GM12875 (cell line): Measurements from ENCODE around the gene CSGALNACT2.

ENCODE experiments used
- H3K4me3 ChIP-seq: one replicate; pipeline ENCODE4 v1.5.1; 2011; ENCODE audit warnings: low read depth, low read length, control low read depth
- TF ChIP-seq, protein P1 (sequence below): IDR thresholded peaks from 2 replicates; pipeline ENCODE4 v1.5.1; 2011; ENCODE audit warnings: low read depth, mild to moderate bottlenecking, control low read depth, inconsistent platforms, low read length, moderate library complexity, borderline replicate concordance; ENCODE audit not compliant: insufficient read depth

Gene CSGALNACT2

DNA sequence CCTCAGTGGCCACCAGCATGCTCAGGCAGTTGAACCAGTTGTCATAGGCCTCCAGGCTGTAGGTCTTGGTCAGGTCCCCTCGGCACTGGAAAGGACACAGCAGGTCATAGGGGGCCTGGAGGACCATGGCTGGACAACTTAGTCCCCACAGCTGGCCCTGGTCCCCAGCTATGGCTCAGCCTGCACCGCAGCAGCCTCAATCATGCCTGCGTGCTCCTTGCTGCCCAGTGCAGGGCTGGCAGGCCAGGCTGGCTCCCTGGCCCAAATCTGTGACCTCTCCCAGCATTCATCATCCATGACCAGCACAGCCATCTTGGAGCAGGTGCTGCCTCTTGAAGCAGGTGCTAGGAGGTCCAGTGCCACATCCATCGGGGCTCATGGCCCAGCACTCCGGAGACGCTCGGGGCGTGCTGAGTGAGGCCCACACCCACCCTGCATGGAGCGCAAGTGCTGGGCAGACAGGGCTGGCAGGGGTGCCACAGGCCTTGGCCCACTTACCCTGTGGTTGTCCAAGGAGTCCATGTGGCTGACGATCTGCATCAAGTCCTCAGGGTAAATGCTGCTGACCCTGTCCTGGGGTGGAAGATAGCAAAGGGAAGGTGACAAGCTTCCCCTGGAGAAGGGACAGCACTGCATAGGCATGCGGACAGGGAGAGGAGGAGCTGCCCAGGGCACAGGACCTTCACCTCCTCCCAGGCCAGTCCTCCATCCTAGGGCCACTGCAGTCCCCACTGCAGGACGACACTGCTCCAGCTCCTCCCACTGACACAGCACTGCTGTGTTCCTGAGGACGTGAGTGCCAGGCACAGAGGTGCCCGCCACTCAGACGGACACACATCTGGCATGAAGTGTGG lies 61.7 kb downstream of the CSGALNACT2 start:
- TF ChIP-seq, protein P1, sequence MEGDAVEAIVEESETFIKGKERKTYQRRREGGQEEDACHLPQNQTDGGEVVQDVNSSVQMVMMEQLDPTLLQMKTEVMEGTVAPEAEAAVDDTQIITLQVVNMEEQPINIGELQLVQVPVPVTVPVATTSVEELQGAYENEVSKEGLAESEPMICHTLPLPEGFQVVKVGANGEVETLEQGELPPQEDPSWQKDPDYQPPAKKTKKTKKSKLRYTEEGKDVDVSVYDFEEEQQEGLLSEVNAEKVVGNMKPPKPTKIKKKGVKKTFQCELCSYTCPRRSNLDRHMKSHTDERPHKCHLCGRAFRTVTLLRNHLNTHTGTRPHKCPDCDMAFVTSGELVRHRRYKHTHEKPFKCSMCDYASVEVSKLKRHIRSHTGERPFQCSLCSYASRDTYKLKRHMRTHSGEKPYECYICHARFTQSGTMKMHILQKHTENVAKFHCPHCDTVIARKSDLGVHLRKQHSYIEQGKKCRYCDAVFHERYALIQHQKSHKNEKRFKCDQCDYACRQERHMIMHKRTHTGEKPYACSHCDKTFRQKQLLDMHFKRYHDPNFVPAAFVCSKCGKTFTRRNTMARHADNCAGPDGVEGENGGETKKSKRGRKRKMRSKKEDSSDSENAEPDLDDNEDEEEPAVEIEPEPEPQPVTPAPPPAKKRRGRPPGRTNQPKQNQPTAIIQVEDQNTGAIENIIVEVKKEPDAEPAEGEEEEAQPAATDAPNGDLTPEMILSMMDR: no peak
- H3K4me3 ChIP-seq: no peak overlapping the region

DNA sequence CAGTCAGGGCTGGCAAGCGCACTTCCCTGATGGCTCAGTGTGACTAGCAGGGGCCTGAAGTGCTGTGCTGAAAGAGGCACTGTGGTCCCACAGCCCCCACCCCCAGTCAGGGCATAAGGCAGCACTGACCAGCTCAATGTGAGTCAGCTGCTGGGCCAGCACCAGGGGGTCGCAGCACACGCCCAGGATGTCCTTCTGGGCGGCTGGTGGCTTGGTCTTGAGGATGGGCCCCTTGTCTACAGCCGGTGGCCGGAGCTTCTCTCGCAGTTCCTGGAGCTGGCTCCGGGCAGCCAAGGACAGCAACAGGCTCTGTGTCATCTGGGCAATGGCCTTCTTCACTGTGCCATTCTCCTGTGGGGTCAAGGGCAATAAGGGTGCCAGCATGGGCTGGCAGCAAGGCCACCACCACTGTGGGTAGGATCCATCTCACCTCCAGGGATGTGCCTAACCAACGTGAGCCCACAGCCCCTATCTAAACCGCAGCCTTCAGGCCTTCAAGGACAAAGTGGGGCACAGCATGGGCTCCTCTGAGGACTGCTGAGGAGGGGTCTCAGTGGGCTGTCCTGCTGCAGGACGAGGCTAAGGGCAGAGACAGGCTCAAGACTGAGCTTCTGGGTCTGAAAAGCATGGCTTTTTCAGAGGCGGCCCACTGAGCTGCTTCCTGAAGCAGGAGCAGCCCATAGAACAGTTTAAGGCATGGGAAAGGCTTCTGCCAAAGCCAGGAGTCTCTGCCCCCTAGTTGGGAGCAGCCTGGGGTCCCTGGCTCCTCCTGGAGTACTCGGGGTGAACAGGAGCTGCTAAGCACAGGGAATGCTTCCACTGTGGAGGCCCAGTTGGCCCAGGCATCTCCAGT lies 62.5 kb downstream of the CSGALNACT2 start:
- H3K4me3 ChIP-seq: no peak overlapping the region
- TF ChIP-seq, protein P1: no peak

DNA sequence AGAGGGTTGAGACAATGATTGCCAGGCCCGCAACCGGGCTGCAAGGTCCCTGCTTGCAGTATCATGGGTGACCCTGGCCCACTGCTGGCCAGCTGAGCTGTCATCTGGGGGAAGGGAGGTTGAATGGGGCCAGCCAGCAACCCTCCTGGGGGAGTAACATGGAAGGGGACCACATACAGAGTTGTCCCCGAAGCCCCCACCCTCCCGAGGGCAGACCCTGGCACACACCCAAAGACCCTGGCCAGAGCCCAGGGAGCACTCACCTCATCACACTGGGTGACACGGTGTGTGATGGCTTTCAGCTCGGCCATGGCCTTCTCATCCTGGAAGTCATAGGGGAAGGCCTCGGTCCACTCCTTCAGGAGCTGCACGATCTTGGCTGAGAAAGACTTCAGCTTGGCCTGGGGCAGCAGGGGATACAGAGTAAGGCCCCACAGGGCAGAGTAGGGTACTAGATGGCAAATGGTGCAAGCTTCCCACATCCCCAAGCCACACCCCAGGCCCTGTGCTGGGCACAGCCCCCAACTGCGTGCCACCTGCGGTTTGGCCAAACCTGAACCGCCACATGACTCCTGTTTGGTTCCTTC lies 63.4 kb downstream of the CSGALNACT2 start:
- TF ChIP-seq, protein P1: no peak
- H3K4me3 ChIP-seq: no peak overlapping the region

DNA sequence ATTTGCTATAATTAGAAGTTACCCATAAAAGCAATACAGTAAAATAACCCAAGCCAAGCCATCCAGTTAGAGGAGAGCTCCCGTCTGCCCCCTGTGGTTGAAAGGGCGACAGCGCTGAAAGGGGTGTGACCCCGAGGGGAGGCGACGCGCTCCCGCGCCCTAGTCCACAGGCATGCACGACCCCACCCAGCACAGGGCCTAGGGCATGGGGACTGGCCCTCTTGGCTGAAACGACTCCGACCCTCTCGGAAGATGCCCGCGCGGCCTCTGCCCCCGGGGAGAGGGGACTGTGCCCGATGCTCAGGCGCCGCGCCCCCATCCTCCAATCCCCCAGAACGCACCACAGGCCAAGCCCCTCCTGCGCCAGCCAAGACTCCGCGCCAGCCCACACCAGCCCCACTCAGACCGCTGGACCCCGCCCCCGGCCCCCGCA lies 64.0 kb downstream of the CSGALNACT2 start:
- peak overlapping the region; percentile 34 for H3K4me3 ChIP-seq
- TF ChIP-seq, protein P1: peak; percentile 82

DNA sequence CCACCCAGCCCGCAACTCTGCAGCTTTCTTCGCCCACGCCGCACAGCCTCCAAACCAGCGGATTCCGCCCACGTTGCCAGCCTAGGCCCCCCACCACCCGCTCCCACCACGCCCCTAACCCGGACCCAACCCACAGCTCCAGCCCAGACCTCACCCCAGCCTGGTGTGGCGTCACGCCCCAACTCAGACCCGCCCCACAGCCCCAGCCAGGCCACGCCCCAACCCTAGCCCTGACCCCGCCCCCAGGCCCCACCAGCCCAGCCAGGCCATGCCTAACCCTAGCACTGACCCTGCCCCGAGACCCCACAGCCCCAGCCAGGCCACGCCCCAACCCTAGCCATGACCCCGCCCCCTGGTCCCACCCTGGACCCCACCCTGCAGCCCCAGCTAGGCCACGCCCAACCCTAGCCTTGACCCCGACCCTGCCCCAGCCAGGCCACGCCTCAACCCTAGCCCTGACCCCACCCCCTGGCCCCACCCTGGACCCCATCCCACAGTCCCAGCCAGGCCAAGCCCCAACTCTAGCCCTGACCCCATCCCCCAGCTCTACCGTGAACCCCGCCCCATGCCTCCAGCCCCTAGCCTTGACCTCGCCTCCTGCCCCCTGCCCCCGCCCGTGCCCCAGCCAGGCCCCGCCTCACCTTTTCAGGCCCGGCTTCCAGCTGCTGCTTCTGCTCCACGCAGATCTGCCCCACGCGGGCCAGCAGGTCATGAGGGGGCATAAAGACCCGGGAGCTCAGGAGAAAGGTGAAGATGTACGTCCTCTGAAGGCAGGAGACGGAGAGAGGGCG lies 64.6 kb downstream of the CSGALNACT2 start:
- peak overlapping the region; percentile 34 for H3K4me3 ChIP-seq
- TF ChIP-seq, protein P1: no peak

DNA sequence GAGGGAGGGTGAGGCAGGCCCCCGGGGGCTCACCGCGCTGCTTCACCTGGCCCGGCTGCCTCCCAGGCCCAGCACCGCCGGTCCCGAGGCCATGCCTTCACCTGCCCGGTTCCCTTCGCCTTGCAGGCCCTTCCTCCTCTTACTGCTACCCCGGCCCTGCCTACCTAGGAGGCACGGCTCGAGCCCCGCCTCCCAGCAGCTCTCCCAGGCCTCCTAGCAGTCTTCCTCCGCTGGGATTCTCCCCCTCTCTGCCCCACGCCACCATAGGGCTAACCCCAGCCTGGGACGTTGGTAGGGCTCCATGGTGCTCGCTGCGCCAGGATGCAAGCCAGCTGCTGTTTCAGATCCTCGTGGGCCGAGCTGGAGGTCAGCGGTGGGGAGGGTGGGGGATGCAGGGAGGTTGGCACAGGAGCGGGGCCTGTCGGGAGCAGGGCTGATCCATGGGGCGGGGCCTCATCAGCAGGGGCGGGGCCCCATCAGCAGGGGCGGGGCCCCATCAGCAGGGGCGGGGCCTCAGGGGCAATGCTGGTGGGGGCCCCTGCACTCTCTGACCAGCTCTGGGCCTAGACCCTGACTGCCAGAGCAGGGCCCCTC lies 65.3 kb downstream of the CSGALNACT2 start:
- TF ChIP-seq, protein P1: no peak
- no peak overlapping the region for H3K4me3 ChIP-seq
